Measurements from ENCODE around the gene NTSR1. TPM values are rescaled to one million over a fixed set of nuclear protein-coding genes. Genes with fewer than 3 reads are reported as not detected.

NTSR1 gene
- total and polyA plus RNA-seq, 2 donors (not counting 1 experiment from before 2014, with no cell fraction given): not detected

DNA sequence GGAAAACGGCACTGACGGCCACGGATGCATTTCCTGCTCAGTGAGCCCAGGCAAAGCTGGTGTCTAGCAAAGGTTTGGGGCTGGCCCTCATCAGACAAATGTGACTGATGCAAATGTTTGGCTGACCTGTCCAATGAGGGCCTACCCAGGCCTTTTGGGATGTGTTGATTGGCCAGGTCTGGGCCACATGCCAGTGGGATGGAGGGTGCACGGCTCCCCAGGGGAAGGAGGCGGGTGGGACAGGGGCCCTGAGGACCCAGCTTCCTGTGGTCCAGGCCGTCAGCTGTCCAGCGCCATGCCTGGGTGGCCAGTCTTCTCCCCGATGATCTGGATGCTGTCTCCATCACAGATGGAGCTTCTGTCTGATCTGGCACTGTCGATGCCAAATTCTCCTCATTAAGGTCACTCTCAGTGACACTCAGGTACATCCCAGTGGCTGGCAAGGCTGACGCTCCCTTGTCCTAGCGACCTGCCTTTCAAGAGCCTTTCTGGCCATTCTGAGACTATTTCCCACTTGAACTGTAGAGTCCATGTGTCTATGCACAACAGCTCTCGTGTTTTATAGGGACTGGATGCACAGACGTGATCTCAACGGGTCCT lies 43.0 kb downstream of the NTSR1 start:
- Mint-ChIP-seq H3K9me3 (ENCODE audit: insufficient read depth) (peaks cover 5% of the 10 kb centered on the region), H3K27me3 (peaks cover 6% of the 10 kb centered on the region), H3K27ac (no peak overlapping the region), H3K4me3 (no peak overlapping the region), H3K4me1 (no peaks in the 10 kb centered on the region)
- no peaks in the 10 kb centered on the region for H4K20me1 ChIP-seq (ENCODE audit: control insufficient read depth, insufficient read depth, low read length, poor library complexity, severe bottlenecking)
- no peak overlapping the region for H3K27ac ChIP-seq (ENCODE audit: low read length in 2 of 2)
- DNase-seq (no peak), ATAC-seq (ENCODE audit: low read depth) (no peak)
- no peak overlapping the region for H3K9ac ChIP-seq (ENCODE audit: low read length)
- no peaks in the 10 kb centered on the region for H3K36me3 ChIP-seq (replicated peaks in 1 of 2; ENCODE audit: control extremely low read depth in 1 of 2, control insufficient read depth in 1 of 2, extremely low read depth in 1 of 2, insufficient read depth in 2 of 2, low read length in 1 of 2)
- 76% methylated on average over 14 of the region's 14 CpGs for WGBS (ENCODE audit: insufficient coverage)
- peaks cover 0 to 24% (median 1%) of the 10 kb centered on the region in 4 experiments for H3K27me3 ChIP-seq (replicated peaks in 1 of 4; ENCODE audit: control extremely low read depth in 1 of 4, control insufficient read depth in 3 of 4, insufficient read depth in 4 of 4, low read length in 3 of 4)
- TF ChIP-seq, protein P1, sequence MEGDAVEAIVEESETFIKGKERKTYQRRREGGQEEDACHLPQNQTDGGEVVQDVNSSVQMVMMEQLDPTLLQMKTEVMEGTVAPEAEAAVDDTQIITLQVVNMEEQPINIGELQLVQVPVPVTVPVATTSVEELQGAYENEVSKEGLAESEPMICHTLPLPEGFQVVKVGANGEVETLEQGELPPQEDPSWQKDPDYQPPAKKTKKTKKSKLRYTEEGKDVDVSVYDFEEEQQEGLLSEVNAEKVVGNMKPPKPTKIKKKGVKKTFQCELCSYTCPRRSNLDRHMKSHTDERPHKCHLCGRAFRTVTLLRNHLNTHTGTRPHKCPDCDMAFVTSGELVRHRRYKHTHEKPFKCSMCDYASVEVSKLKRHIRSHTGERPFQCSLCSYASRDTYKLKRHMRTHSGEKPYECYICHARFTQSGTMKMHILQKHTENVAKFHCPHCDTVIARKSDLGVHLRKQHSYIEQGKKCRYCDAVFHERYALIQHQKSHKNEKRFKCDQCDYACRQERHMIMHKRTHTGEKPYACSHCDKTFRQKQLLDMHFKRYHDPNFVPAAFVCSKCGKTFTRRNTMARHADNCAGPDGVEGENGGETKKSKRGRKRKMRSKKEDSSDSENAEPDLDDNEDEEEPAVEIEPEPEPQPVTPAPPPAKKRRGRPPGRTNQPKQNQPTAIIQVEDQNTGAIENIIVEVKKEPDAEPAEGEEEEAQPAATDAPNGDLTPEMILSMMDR (IDR thresholded peaks at IDR 0.05): no peak
- TF ChIP-seq EZH2 (IDR thresholded peaks at IDR 0.05; ENCODE audit: borderline replicate concordance, insufficient read depth, low read depth, low read length, poor library complexity, severe bottlenecking): no peak
- no peak overlapping the region for H3K4me2 ChIP-seq (replicated peaks; ENCODE audit: low read depth, low read length, poor library complexity, severe bottlenecking)
- ChIA-PET POLR2A (interaction anchor here (0.7 kb wide), 1 partner anchor 38 kb away, joined by 4 read pairs; no protein-coding TSS in a partner anchor), CTCF (interaction anchor here (1.2 kb wide), 1 partner anchor 11 kb away, joined by 3 read pairs; no protein-coding TSS in a partner anchor)
- no peaks in the 10 kb centered on the region for H3K79me2 ChIP-seq (ENCODE audit: control insufficient read depth, insufficient read depth, low read length)
- H3K4me3 ChIP-seq (ENCODE audit: control extremely low read depth in 1 of 5, extremely low read depth in 1 of 5, insufficient read depth in 1 of 5, low read depth in 2 of 5, low read length in 4 of 5): no peak overlapping the region
- H3K4me1 ChIP-seq (ENCODE audit: control insufficient read depth in 2 of 2, insufficient read depth in 2 of 2, low read length in 2 of 2): no peaks in the 10 kb centered on the region
- H2AFZ ChIP-seq (ENCODE audit: insufficient read depth, low read depth, low read length, poor library complexity, severe bottlenecking): no peak overlapping the region
- peaks cover 0 to 8% (median 0%) of the 10 kb centered on the region in 3 donors for H3K9me3 ChIP-seq (ENCODE audit: control extremely low read depth in 1 of 3, control insufficient read depth in 2 of 3, insufficient read depth in 1 of 3, low read length in 2 of 3)
- intact Hi-C loops (cut with micrococcal nuclease): no loop called here

DNA sequence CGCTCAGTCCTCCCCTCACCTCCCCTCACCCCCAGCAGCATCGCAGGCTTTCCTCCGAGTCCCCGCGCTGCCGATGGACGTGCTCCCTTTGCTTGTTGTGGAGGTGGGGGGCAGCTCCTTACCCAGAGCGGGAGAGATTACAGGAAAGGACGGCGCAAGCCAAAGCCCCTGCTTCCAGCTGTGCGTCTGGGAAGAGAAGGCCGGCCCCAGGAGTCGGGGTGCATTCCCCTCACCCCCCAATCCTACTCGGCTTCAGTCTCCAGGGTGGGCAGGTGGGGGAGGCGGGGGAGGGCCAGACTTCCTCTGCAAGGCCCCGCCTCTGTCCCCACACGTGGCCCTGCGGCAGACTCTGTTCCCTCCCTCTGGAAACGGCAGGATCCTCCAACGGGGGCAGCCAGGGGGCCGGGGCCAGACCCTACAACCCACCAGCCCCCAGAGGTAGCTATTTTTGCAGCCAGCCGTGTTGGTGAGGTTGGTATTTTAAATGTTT lies 43.6 kb downstream of the NTSR1 start:
- peaks cover 0 to 8% (median 0%) of the 10 kb centered on the region in 3 donors for H3K9me3 ChIP-seq (ENCODE audit: control extremely low read depth in 1 of 3, control insufficient read depth in 2 of 3, insufficient read depth in 1 of 3, low read length in 2 of 3)
- no peaks in the 10 kb centered on the region for H3K36me3 ChIP-seq (replicated peaks in 1 of 2; ENCODE audit: control extremely low read depth in 1 of 2, control insufficient read depth in 1 of 2, extremely low read depth in 1 of 2, insufficient read depth in 2 of 2, low read length in 1 of 2)
- DNase-seq (no peak), ATAC-seq (ENCODE audit: low read depth) (no peak)
- no peak overlapping the region for H3K9ac ChIP-seq (ENCODE audit: low read length)
- CTCF ChIA-PET: interaction anchor here (1.2 kb wide), 1 partner anchor 12 kb away, joined by 3 read pairs; no protein-coding TSS in a partner anchor
- Mint-ChIP-seq H3K27me3 (peaks cover 12% of the 10 kb centered on the region), H3K4me3 (no peak overlapping the region), H3K9me3 (ENCODE audit: insufficient read depth) (peaks cover 5% of the 10 kb centered on the region), H3K27ac (no peak overlapping the region), H3K4me1 (no peaks in the 10 kb centered on the region)
- no peaks in the 10 kb centered on the region for H4K20me1 ChIP-seq (ENCODE audit: control insufficient read depth, insufficient read depth, low read length, poor library complexity, severe bottlenecking)
- H3K27me3 ChIP-seq (replicated peaks in 1 of 4; ENCODE audit: control extremely low read depth in 1 of 4, control insufficient read depth in 3 of 4, insufficient read depth in 4 of 4, low read length in 3 of 4): peaks cover 0 to 24% (median 1%) of the 10 kb centered on the region in 4 experiments
- H2AFZ ChIP-seq (ENCODE audit: insufficient read depth, low read depth, low read length, poor library complexity, severe bottlenecking): no peak overlapping the region
- no peak overlapping the region for H3K4me2 ChIP-seq (replicated peaks; ENCODE audit: low read depth, low read length, poor library complexity, severe bottlenecking)
- no peak overlapping the region for H3K4me3 ChIP-seq (ENCODE audit: control extremely low read depth in 1 of 5, extremely low read depth in 1 of 5, insufficient read depth in 1 of 5, low read depth in 2 of 5, low read length in 4 of 5)
- 24% methylated on average over 5 of the region's 22 CpGs for WGBS (ENCODE audit: insufficient coverage)
- POLR2A ChIA-PET: interaction anchor here (0.7 kb wide), 1 partner anchor 37 kb away, joined by 4 read pairs; no protein-coding TSS in a partner anchor
- H3K27ac ChIP-seq (ENCODE audit: low read length in 2 of 2): no peak overlapping the region
- intact Hi-C loops (cut with micrococcal nuclease): no loop called here
- H3K79me2 ChIP-seq (ENCODE audit: control insufficient read depth, insufficient read depth, low read length): no peaks in the 10 kb centered on the region
- no peaks in the 10 kb centered on the region for H3K4me1 ChIP-seq (ENCODE audit: control insufficient read depth in 2 of 2, insufficient read depth in 2 of 2, low read length in 2 of 2)
- TF ChIP-seq, protein P1 (IDR thresholded peaks at IDR 0.05): no peak
- TF ChIP-seq EZH2 (IDR thresholded peaks at IDR 0.05; ENCODE audit: borderline replicate concordance, insufficient read depth, low read depth, low read length, poor library complexity, severe bottlenecking): no peak

Measured in B cell (primary cell).